ENCODE measurements around the gene ZNF3.

ZNF3 gene

DNA sequence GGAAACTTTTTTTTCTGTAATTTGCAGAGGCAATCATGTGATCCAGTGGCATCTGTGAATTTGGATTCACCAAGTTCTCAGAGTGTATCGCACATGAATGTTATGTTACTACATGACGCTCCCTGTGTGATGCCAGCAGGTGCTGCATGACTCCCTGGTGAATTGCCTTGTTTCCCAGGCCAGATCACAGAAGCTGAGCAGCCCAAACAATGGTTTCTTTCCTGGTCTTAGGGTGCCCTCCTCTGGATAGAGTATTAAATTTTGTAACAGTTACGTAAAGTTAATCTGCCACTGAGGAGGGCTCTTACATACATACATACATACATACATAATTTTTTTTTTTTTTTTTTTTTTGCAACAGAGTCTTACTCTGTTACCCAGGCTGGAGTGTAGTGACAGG lies 28.3 kb downstream of the ZNF3 start:
- peak; percentile 89 for DNase-seq (ENCODE audit: low spot score)

DNA sequence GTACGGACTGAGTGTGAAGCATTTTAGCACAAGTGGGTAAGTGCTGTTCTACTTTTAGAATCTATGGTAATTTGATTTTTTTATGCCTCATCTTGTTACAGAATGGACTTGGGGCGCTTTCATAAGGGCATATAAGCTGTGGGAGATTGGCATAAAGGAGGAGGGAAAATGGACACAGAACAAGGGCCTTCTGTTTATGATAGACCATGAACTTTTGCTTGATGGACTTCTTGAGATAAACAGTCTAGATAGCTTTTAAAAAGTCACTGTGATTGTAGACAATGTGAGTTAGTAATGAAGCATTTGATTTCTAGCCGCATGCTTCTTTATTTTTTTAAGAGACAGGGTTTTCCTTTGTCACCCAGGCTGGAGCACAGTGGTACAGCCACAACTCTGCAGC lies 29.9 kb downstream of the ZNF3 start:
- DNase-seq (ENCODE audit: low spot score) = no peak

DNA sequence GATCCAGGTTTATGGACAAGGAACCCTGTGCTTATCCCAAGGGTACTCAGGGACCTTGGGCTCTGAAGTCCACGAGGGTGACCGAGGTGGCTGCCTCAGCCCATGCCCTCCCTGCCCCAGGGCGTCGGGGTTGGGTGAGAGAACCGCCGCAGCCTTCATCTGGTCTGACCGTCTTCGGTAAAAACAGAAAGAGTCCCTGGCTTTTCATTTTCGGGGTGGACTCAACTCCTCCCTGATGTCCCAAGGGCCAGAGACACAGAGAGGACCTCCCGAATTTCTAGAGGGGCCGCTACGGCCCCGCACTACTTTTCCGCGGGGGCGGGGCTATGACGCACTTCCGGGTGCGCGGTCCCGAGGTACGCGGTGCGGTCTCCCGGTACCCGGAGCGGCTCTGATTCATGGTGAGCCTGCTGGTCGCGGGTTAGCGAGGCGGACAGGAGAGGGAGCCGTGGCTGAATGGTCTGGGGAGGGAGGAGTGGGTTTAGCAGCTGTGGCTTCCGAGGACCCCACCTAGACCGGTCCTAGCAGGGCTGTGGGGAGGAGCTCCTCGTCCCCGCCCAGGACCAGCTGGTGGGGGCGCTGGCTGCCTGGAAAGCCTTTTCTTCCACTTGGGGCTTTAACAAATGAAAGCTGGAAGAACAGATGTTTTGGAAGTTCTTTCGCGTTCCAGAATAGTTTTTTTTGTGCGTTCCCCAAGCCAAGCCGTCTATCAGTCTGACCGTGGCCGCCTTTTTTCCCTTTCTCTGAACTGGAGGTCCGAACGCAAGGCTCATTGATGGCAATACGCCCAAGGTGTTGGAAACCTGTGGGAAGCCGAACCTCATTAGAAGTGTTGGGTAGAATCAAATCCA lies 31.9 kb downstream of the ZNF3 start, which contains the start of gene ZSCAN21:
Gene ZSCAN21, plus strand, starts transcription at position 334 of the 851 bp plus-strand sequence. CDS start 7,233 bp downstream, outside the sequence.
- peak; percentile 87 for DNase-seq (ENCODE audit: low spot score)

DNA sequence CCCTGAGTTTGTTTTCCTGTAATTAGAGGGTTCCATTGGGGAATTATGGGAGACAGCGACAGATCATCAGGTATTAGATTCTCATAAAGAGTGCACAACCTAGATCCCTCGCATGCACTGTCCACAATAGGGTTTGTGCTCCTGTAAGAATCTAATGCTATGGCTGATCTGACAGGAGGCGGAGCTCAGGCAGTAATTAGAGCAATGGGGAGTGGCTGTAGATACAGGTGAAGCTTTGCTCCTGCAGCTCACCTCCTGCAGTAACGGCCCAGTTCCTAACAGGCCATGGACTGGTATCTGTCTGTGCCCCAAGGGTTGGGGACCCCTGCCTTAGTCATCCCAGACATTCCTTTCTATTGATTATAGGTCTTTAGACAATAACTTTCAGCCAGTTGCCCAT lies 32.8 kb downstream of the ZNF3 start:
- DNase-seq (ENCODE audit: low spot score) = peak; percentile 42

DNA sequence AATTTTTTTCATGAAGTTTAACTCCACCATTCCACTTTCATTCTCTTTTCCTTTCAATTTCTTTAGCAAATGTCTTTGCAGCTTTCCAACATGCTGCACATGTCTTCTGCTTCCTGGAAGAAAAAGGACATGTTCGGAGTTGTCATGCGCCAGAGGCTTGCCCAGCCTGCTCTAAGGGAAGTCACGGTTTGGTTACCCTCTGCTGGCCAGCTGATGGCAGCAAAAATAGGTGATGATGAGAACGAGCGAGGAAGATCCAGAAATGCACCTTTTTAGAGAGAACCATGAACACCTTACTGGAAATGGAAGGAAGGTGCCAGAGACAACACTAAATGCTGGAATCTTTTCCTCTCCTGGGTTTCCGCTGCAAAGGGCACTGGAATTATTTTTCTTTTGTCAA lies 36.8 kb downstream of the ZNF3 start:
- DNase-seq (ENCODE audit: low spot score) = peak; percentile 34

DNA sequence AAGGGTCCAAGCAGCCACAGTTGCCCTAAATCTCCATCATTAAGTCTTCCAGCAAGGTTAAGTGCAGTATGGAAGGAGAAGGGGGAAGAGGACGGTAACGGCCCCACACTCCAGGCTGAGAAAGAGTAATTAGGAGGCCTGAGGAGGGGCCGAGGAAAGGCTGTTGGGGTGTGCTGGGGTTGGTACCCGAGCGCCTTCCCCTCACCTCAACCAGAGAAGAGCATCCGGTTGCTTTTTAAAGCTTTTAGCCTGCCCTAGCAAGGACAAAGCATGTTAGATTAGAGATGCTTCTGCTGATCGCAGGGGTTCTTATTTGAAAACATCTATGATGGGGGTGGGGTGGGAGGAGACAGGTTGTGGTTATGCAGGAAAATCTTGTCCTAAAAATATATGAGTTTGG lies 40.9 kb downstream of the ZNF3 start:
- DNase-seq (ENCODE audit: low spot score) = no peak

DNA sequence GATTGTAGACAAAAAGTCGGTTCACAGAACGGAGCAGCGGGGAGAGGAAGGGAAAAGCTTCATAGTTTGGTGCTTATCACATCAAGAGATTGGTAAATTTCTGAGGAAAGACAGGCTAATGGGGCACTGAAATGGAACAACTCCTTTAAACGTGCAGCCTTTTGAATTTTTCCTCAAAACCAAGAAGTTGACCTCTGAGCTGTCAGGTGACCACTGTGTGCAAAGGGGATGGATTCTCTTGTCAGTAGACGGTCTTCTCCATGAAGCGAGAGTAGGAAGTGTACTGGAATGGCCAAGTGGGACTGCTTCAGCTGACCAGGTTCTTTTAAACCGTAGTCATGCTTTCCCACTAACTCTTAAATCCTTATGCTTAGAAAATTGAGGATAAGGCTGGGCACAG lies 43.2 kb downstream of the ZNF3 start:
- no peak for DNase-seq (ENCODE audit: low spot score)

DNA sequence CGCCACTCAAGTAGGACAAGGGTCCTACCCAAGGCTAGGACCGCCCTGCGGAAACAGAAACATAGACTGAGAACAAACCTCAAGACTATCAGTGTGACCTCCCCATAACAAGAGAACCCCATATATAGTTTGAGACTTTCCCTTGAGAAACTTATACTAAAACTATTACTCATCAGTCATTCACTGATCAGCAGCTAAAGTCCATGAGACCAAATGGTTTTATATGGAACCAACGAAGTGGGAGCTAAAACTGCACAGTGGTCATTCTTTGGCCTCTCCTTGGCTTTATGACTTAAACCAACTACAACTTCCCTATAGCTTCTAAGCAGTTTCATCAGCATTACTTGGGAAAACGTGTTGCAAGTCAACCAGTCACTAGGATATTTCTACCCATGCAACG lies 45.6 kb downstream of the ZNF3 start:
- DNase-seq (ENCODE audit: low spot score) = no peak

DNA sequence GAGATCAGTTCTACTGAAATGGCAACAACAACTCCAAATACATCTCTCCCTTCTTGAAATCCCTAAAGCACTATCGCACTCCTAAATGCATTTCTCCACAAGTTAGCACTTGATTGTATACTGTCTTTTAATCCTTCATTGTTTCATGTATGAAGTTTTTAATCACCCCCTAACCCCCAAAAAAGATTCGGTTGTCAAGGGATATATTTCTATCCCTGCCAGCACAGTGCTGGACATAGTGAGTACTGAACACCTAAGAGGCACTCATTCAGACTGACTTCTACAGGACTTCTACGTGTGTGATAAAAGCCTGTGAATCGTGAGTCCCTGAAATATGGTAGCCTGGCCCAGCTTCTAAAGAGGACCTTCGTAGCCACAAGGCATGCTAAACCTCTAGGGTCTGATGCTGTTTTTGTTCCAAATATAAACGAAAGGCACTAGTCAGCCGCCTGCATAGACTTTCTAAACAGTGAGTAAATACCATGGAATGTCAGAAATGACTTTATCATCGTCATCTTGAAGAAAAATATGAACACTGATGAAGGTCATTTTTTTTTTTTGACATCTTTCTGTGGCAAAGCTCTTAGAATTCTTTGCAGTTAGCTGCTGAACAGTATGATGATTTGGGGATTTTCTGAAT lies 46.5 kb downstream of the ZNF3 start:
- DNase-seq (ENCODE audit: low spot score) = no peak

DNA sequence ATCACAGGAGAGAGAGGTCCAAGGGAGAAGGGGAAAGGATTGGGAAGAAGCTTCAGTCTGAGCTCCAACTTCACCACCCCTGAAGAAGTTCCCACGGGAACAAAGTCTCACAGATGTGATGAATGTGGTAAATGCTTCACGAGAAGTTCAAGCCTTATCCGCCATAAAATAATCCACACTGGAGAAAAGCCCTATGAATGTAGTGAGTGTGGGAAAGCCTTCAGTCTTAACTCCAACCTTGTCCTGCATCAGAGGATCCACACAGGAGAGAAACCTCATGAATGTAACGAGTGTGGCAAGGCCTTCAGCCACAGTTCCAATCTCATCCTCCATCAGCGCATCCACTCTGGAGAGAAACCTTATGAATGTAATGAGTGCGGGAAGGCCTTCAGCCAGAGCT lies 48.0 kb downstream of the ZNF3 start:
- no peak for DNase-seq (ENCODE audit: low spot score)

DNA sequence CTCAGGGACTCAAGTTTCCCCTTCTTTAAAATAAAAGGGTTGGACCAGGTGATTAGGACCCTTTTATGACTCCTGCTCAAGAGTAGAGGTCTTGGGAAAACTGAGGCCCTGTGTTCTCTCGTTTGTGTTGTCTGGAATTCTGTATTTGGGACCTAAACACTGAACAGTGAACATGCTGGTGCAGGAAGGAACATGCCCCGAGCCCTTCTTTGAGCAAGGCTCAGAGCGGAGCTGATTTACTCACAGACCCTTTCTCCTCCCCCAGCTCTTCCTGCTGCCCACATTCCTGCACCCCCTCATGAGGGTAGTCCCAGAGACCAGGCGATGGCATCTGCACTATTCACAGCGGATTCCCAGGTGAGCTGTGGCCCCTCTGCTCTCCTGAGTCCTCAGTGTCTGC lies 51.9 kb downstream of the ZNF3 start:
- no peak for DNase-seq (ENCODE audit: low spot score)

DNA sequence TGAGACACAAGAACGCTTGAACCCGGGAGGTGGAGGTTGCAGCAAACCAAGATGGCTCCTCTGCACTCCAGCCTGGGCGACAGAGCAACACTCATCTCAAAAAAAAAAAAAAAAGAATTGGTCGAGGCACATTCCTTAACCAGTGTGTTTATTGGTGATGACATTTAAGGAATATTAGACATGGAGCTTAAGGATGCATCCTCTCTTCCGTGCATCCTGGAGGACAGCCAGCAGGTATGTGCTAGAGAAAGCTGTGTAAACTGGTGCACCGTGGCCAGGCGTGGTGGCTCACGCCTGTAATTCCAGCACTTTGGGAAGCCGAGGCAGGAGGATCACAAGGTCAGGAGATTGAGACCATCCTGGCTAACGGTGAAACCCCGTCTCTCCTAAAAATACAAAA lies 54.3 kb downstream of the ZNF3 start:
- no peak for DNase-seq (ENCODE audit: low spot score)

DNA sequence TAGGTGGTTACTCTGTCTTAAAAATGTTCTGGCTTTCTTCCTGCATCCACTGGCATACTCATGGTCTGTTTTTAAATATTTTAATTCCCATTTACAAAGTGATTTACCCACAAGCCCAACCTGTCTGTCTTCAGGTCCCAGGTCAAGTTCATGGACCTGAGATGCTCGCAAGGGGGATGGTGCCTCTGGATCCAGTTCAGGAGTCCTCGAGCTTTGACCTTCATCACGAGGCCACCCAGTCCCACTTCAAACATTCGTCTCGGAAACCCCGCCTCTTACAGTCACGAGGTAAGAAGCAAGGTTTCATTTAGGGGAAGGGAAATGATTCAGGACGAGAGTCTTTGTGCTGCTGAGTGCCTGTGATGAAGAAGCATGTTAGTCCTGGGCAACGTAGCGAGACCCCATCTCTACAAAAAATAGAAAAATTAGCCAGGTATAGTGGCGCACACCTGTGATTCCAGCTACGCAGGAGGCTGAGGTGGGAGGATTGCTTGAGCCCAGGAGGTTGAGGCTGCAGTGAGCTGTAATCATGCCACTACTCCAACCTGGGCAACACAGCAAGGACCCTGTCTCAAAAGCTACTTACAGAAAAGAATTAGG lies 57.4 kb downstream of the ZNF3 start:
- no peak for DNase-seq (ENCODE audit: low spot score)

DNA sequence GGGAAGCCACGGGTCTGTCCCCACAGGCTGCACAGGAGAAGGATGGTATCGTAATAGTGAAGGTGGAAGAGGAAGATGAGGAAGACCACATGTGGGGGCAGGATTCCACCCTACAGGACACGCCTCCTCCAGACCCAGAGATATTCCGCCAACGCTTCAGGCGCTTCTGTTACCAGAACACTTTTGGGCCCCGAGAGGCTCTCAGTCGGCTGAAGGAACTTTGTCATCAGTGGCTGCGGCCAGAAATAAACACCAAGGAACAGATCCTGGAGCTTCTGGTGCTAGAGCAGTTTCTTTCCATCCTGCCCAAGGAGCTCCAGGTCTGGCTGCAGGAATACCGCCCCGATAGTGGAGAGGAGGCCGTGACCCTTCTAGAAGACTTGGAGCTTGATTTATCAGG lies 58.0 kb downstream of the ZNF3 start:
- no peak for DNase-seq (ENCODE audit: low spot score)

DNA sequence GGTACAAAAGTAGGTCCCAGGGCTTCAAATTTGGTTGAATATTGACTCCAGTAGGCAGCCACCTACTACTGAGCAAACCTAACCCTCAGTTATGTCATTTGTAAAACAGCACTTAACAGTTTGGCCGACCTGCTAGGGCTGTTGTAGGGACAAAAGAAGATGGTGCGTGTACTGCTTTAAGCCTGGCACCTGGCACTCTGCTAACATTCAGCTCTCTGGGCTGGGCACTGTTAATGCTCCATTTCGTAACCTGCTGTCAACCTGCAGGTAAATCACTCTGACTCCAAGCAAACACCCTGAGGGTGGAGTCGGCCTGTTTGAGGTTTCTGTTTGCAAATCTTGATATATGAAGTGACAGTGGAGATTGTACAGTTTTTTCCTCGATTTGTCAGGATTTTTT lies 58.9 kb downstream of the ZNF3 start:
- no peak for DNase-seq (ENCODE audit: low spot score)

DNA sequence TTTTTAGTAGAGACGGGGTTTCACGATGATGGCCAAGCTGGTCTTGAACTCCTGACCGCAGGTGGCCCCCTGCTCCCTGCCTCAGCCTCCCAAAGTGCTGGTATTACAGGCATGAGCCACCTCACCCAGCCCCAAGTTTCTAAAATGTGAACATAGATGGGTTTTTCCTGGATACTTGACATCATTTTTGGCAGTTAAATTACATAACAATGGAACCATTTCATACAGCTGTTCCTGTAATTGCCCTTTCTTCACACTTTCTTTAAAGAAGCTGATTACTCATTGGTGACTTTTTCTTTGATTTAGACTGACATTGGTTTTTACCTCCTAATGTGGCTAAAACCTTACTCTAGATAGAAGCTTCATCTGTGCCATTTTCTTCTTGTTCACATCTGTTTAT lies 60.2 kb downstream of the ZNF3 start:
- DNase-seq (ENCODE audit: low spot score) = no peak

Data from NAMALWA (cell line).